IPS DF 6.9 (cell line): Measurements from ENCODE around the gene USP20.

Source experiments
- DNase-seq: peaks from one replicate; pipeline ENCODE4 v3.0.0-alpha.2; 2013; ENCODE audit warnings: low read depth, low spot score
- H3K27ac ChIP-seq: one replicate; pipeline ENCODE4 v1.5.1; 2013; ENCODE audit warnings: low read length, control low read depth
- H3K27me3 ChIP-seq: 2 replicates; pipeline ENCODE4 v1.6.1; 2013; ENCODE audit warnings: mild to moderate bottlenecking, low read length; ENCODE audit not compliant: control insufficient read depth, insufficient read depth
- H3K36me3 ChIP-seq: 2 replicates; pipeline ENCODE4 v1.6.1; 2013; ENCODE audit warnings: low read length; ENCODE audit not compliant: control insufficient read depth, insufficient read depth
- H3K4me1 ChIP-seq: 2 replicates; pipeline ENCODE4 v1.6.1; 2013; ENCODE audit warnings: low read length; ENCODE audit not compliant: control insufficient read depth, insufficient read depth
- H3K4me3 ChIP-seq: 2 replicates; pipeline ENCODE4 v1.5.1; 2013; ENCODE audit warnings: mild to moderate bottlenecking, low read length
- H3K9me3 ChIP-seq: 2 replicates; pipeline ENCODE4 v1.6.1; 2013; ENCODE audit warnings: low read length, inconsistent platforms; ENCODE audit not compliant: control insufficient read depth, insufficient read depth
- WGBS: extraction: QIAGEN DNeasy Blood & Tissue Kit; methylation state at CpG from one replicate; pipeline ENCODE4 v1.1.7; 2013; ENCODE audit warnings: mixed read lengths, missing lambda C conversion rate; ENCODE audit not compliant: insufficient read length, insufficient coverage; 5-methylcytosine and 5-hydroxymethylcytosine counted together

The USP20 gene

DNA sequence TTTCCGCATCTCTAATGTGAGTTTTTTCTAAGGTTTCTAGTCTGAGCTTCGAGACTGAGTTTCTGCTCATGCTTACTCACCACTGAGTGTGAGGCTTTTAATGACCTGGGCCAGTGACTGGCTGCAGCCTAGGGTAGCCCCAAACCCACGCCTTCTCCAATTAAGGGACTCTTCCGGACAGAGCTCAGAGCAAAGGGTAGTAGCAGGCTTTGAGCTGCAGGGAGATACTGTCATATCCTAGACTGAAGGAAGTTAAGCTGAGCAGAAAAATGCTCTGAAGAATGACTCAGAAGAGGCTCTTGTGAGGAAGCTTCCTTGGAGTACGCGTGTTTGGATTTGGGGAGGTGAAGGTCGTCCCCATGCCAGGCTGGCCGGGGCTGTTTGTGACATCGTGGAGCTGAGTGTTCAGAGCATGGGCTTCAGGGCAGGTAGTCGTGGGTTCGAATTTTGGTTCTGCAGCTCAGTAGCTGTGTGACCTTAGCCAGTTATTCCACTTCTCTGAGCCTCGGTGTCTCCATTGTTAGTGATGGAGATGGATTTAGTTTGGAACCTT is 3.5 kb downstream of the USP20 start:
- Histone ChIP-seq H3K27me3 (no peaks in the 10 kb centered on the region), H3K4me1 (peaks cover 7% of the 10 kb centered on the region; the same call in 1 of the 2 replicates), H3K4me3 (no peak overlapping the region), H3K36me3 (no peaks in the 10 kb centered on the region), H3K27ac (no peak overlapping the region), H3K9me3 (no peaks in the 10 kb centered on the region)
- DNase-seq: no peak
- no CpG with 5 or more reads among the region's 12 CpGs for WGBS

DNA sequence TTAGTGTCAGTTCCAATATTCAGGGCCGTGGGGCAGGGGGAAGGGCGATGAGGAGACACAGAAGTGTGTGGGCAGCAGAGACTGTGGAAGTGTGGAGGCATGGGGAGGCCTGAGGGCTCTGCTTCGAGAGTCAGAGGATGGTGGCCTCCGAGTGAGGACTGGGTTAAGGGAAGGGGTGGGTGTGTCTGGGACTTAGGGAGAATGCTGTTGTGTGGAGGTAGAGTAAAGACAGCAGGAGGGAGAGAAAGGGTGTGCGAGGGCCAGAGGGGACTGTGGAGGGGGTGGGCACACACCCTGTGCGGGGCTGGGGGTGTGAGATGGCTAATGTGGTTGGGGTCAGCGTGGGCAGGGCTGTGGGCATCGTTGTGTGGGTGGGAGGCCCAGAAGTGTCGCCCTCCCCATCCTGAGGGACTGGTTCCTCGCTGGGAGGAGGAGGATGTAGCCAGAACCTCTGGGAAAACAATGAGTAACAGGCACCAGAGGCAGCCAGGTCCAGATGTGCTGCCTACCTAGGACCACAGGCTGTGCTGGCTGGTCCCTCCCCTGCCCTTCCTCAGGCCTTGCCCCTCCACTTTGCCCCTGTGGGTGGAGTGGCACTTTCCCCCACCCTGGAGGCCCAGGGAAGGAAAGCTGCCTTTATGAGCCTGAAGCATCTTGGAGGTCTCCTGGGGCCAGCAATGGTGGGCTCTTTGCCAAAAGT is 4.2 kb downstream of the USP20 start:
- no peaks in the 10 kb centered on the region for H3K36me3 ChIP-seq
- no peaks in the 10 kb centered on the region for H3K9me3 ChIP-seq
- H3K27me3 ChIP-seq: no peaks in the 10 kb centered on the region
- WGBS: no CpG with 5 or more reads among the region's 10 CpGs
- DNase-seq: no peak
- H3K27ac ChIP-seq: no peak overlapping the region
- H3K4me3 ChIP-seq: no peak overlapping the region
- peaks cover 7% of the 10 kb centered on the region; the same call in 1 of the 2 replicates for H3K4me1 ChIP-seq

DNA sequence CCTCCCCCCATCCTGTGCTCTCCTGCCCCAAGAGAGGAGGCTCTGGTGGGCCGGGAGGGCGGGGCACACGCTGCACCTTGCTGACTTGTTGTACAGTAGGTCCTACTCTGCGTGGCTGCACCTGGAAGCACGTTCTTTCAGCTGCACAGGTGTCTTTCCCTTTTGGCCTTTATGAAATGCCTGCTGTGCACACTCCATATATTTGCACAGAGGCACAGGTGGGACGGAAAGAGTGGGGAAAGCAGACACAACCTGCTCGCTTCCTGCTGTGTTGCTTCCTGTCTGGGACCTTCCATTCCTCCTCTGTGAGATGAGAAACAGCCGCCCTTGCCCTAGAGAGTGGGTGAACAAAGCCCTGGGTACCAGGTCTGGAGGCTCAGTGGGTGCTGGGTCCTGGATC is 4.8 kb downstream of the USP20 start:
- H3K4me3 ChIP-seq: no peak overlapping the region
- H3K9me3 ChIP-seq: no peaks in the 10 kb centered on the region
- H3K27me3 ChIP-seq: no peaks in the 10 kb centered on the region
- no CpG with 5 or more reads among the region's 8 CpGs for WGBS
- H3K27ac ChIP-seq: no peak overlapping the region
- no peak for DNase-seq
- peaks cover 7% of the 10 kb centered on the region; the same call in 1 of the 2 replicates for H3K4me1 ChIP-seq
- no peaks in the 10 kb centered on the region for H3K36me3 ChIP-seq

DNA sequence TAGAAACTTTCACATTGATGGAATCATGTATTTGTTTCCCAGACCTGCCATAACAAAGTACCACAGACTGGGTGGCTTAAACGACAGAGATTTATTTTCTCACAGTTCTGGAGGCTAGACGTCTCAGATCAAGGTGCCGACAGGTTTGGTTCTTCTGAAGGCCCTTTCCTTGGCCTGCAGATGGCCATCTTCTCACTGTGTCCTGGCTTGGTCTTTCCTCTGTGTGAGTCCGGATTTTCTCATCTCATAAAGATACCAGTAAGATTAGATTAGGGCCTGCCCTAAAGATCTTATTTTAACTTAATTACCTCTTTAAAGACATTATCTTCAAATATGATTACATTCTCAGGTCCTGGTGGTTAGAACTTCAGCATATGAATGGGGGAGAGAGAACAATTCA is 5.8 kb downstream of the USP20 start:
- H3K4me1 ChIP-seq: peaks cover 7% of the 10 kb centered on the region; the same call in 1 of the 2 replicates
- no peak for DNase-seq
- no peaks in the 10 kb centered on the region for H3K27me3 ChIP-seq
- H3K4me3 ChIP-seq: no peak overlapping the region
- no peak overlapping the region for H3K27ac ChIP-seq
- no peaks in the 10 kb centered on the region for H3K9me3 ChIP-seq
- WGBS: no CpG with 5 or more reads among the region's 4 CpGs
- no peaks in the 10 kb centered on the region for H3K36me3 ChIP-seq

DNA sequence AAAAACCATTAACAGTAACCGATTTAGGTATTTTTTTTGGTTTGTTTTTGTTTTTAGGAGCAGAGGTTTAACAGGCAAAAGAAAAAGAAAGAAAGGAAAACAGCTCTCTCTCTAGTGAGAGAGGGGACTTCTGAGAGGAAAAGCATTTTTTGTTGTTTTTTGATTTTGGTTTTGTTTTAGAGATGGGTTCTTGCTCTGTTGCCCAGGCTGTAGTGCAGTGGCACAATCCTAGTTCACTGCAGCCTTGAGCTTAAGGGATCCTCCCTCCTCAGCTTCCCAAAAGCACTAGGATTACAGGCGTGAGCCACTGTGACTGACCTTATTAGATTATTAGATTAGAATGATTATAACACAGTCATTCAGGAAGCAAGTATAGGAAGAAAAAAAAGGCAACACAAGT is 10.1 kb downstream of the USP20 start:
- no peak for DNase-seq
- Histone ChIP-seq H3K27me3 (no peaks in the 10 kb centered on the region), H3K4me3 (no peak overlapping the region), H3K4me1 (no peaks in the 10 kb centered on the region), H3K9me3 (no peaks in the 10 kb centered on the region), H3K36me3 (no peaks in the 10 kb centered on the region), H3K27ac (no peak overlapping the region)
- no CpG with 5 or more reads among the region's 2 CpGs for WGBS

DNA sequence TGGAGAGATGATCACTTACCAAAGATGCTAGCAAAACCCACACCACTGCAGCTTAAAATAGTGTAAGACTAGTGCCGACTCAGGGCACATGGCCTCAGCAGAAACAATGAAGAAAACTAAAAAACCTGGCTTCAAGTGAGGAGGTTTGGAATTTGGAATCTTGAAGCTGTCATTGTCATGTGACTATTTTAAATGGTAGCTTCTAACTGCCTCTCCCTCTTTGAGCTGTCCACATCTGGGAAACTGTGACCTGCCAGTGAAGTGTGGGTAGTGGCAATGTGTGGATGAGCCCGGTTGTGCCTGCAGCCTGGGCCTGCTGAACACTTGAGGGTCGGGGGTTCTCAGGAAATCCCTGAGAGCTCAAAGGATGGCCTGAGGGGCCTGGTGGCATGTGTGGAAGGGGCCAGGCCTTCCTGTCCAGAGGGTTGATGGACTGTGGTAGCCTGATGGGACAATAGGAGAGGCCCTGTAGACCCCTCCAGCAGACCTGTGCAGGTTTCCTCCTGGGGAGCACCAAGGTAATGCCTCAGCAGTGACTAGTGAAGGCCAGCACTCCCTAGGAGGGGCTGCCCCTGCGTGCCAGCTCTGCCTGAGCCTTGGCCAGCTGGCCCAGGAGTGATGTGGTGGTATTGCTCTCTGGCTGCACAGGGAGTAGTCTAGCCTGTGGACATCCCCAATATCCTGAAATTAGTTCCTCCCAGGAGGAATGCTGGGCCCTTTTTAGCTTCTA is 13.6 kb downstream of the USP20 start:
- no peaks in the 10 kb centered on the region for H3K27me3 ChIP-seq
- H3K4me3 ChIP-seq: no peak overlapping the region
- H3K4me1 ChIP-seq: no peaks in the 10 kb centered on the region
- WGBS: no CpG with 5 or more reads among the region's 4 CpGs
- no peaks in the 10 kb centered on the region for H3K9me3 ChIP-seq
- no peaks in the 10 kb centered on the region for H3K36me3 ChIP-seq
- no peak for DNase-seq
- no peak overlapping the region for H3K27ac ChIP-seq

DNA sequence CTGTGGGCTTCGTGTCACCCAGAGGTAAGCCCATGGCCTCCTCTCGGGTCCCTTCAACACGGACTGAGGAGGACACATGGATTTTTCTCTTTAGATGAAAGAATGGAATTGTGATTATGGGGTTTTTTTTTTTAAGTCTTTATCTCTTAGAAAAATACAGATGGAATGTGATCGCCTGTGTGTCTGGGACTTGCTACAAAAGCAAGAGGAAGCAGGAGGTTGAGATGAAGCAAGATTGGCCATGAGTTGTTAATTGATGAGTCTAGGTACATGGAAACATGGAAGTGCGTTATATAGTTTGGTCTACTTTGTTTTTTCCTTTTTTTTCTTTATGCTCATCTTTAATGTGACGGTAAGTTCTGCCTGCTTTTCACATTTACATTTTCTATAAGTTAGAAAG is 14.6 kb downstream of the USP20 start:
- Histone ChIP-seq H3K27me3 (no peaks in the 10 kb centered on the region), H3K36me3 (no peaks in the 10 kb centered on the region), H3K27ac (no peak overlapping the region), H3K4me1 (no peaks in the 10 kb centered on the region), H3K4me3 (no peak overlapping the region), H3K9me3 (no peaks in the 10 kb centered on the region)
- no peak for DNase-seq
- WGBS: no CpG with 5 or more reads among the region's 6 CpGs

DNA sequence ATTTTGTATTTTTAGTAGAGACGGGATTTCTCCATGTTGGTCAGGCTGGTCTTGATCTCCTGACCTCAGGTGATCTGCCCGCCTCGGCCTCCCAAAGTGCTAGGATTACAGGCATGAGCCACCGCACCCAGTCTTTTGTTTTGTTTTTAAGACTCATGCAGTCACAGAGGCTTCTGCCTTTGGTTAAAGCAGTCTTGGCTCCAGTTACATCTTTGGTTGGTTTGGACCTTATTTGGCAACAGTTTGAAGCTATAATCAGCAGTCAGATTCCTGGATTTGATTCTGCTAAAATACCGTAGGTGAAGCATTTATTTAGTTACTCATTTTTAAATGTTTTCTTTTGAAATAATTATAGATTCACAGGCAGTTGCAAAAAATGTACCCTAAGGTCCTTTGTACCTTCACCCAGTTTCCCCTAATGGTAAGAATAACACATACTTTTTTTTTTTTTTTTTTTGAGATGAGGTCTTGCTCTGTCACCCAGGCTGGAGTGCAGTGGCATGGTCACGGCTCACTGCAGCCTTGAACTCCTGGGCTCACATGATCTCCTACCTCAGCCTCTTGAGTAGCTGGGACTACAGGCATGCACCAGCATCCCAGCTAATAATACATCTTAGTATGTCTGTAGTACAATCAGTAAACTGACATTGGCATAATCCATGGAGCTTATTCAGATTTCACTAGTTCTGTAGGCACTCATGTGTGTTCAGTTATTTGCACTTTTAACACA is 15.7 kb downstream of the USP20 start:
- Histone ChIP-seq H3K4me3 (no peak overlapping the region), H3K4me1 (no peaks in the 10 kb centered on the region), H3K36me3 (no peaks in the 10 kb centered on the region), H3K27me3 (no peaks in the 10 kb centered on the region), H3K9me3 (no peaks in the 10 kb centered on the region), H3K27ac (no peak overlapping the region)
- WGBS: no CpG with 5 or more reads among the region's 6 CpGs
- no peak for DNase-seq

DNA sequence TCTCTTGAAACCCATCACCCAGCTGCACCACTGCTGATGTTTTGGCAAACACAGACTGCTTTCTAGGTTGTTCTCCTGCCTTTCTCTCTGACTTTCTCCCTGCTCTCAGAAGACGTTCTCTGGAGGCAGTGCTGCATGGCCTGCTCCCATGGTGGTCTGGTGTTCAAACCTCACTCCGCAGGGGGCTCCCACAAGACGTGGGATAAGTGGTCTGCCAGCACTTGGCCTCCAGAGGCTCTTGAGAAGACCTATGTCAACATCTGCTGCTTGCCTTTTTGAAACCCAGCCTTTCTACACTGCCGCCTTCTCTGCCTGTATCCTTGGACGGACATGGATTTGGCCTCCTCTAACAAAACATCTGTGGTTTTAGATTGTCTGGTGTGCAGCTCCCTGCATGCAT is 16.6 kb downstream of the USP20 start:
- H3K9me3 ChIP-seq: no peaks in the 10 kb centered on the region
- no CpG with 5 or more reads among the region's 5 CpGs for WGBS
- no peaks in the 10 kb centered on the region for H3K27me3 ChIP-seq
- H3K36me3 ChIP-seq: no peaks in the 10 kb centered on the region
- no peak overlapping the region for H3K27ac ChIP-seq
- DNase-seq: no peak
- H3K4me3 ChIP-seq: no peak overlapping the region
- H3K4me1 ChIP-seq: no peaks in the 10 kb centered on the region

DNA sequence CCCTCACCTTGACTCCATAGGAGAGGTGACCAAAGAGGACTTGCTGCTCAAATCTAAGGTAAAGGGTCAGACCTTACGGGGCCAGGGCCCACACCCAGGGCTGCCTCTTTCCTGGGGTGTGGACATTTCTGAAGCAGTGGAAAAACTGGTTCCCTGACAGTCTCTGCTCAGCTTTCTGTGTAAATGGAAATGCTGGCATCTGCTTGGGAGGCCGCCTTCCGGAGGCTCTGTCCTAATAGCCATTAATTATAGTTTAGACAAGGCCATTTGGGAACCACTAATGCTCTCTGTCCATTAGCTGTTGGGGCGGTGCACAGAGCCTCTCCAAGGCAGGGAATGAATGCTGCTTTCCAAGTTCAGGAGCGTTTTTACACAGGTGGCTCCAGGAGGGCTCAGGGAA is 17.3 kb downstream of the USP20 start:
- DNase-seq: no peak
- H3K27ac ChIP-seq: no peak overlapping the region
- no peaks in the 10 kb centered on the region for H3K27me3 ChIP-seq
- no peaks in the 10 kb centered on the region for H3K4me1 ChIP-seq
- no CpG with 5 or more reads among the region's 5 CpGs for WGBS
- no peak overlapping the region for H3K4me3 ChIP-seq
- H3K36me3 ChIP-seq: no peaks in the 10 kb centered on the region
- no peaks in the 10 kb centered on the region for H3K9me3 ChIP-seq
